BJ (cell line): Measurements from ENCODE around the gene RNF34. TPM values are rescaled to one million over a fixed set of nuclear protein-coding genes. Genes with fewer than 3 reads are reported as not detected.

Experiments used
- CTCF ChIA-PET: fragments of 350-600 bp; formaldehyde crosslinking; extraction: SDS; loops from one replicate; lab custom pipeline; 2021; ENCODE audit warnings: antibody characterized with exemption, inconsistent platforms; lab: Yijun Ruan, JAX
- POLR2A ChIA-PET: fragments of 300-600 bp; sonication (Branson Sonifier 250); formaldehyde crosslinking; extraction: SDS; loops from one replicate; lab custom pipeline; 2021; ENCODE audit warnings: antibody characterized with exemption; lab: Charles Lee
- DNase-seq: peaks from one replicate; pipeline ENCODE4 v3.0.0-alpha.2; 2011; ENCODE audit warnings: low read depth
- H3K27me3 ChIP-seq: 2 replicates; pipeline ENCODE4 v1.6.0; 2011; ENCODE audit warnings: low read length; ENCODE audit not compliant: control insufficient read depth, insufficient read depth
- H3K36me3 ChIP-seq: 2 replicates; pipeline ENCODE4 v1.5.1; 2011; ENCODE audit warnings: low read length; ENCODE audit not compliant: control insufficient read depth, insufficient read depth
- H3K4me3 ChIP-seq: 2 replicates; pipeline ENCODE4 v1.5.1; 2011; ENCODE audit warnings: low read depth, mild to moderate bottlenecking, control low read depth, low read length
- polyA plus RNA-seq: library from polyadenylated mRNA; depleted of rRNA; stranded (reverse); fragments of >200 nt; gene quantifications from 2 replicates; pipeline ENCODE4 v1.2.3, GENCODE V29; 2011
- TF ChIP-seq, protein P1 (sequence below): IDR thresholded peaks from 2 replicates; pipeline ENCODE4 v1.5.1; 2011; ENCODE audit warnings: low read depth, mild to moderate bottlenecking, control low read depth, inconsistent platforms, low read length, moderate library complexity; ENCODE audit not compliant: insufficient read depth

RNF34 gene
- polyA plus RNA-seq, 1 experiment = 80.3 TPM

DNA sequence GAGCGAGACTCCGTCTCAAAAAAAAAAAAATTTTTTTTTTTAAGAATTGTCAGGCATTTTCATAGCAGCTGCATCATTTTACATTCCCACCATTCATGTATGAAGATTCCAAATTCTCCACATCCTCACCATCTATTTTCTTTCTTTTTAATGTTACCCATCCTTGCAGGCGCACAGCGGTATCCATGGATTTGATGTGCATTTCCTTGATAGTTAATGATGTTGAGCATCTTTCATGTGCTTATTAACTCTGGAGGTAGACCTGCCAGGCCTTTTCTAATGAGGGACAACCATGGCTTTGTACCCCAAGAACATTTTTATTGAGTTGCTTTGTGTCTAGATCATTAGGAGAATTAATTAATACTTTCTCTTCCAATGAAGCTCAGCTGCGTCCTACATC lies 1.6 kb upstream of the RNF34 start:
- no peak for DNase-seq
- CTCF ChIA-PET = interaction anchor here (0.6 to 1.0 kb wide), 2 partner anchors 9 to 303 kb away, joined by 3 to 4 read pairs; no protein-coding TSS in a partner anchor
- Histone ChIP-seq H3K27me3 (no peaks in the 10 kb centered on the region), H3K36me3 (no peaks in the 10 kb centered on the region), H3K4me3 (no peak overlapping the region)
- TF ChIP-seq, protein P1, sequence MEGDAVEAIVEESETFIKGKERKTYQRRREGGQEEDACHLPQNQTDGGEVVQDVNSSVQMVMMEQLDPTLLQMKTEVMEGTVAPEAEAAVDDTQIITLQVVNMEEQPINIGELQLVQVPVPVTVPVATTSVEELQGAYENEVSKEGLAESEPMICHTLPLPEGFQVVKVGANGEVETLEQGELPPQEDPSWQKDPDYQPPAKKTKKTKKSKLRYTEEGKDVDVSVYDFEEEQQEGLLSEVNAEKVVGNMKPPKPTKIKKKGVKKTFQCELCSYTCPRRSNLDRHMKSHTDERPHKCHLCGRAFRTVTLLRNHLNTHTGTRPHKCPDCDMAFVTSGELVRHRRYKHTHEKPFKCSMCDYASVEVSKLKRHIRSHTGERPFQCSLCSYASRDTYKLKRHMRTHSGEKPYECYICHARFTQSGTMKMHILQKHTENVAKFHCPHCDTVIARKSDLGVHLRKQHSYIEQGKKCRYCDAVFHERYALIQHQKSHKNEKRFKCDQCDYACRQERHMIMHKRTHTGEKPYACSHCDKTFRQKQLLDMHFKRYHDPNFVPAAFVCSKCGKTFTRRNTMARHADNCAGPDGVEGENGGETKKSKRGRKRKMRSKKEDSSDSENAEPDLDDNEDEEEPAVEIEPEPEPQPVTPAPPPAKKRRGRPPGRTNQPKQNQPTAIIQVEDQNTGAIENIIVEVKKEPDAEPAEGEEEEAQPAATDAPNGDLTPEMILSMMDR = no peak
- POLR2A ChIA-PET = no interaction called here

DNA sequence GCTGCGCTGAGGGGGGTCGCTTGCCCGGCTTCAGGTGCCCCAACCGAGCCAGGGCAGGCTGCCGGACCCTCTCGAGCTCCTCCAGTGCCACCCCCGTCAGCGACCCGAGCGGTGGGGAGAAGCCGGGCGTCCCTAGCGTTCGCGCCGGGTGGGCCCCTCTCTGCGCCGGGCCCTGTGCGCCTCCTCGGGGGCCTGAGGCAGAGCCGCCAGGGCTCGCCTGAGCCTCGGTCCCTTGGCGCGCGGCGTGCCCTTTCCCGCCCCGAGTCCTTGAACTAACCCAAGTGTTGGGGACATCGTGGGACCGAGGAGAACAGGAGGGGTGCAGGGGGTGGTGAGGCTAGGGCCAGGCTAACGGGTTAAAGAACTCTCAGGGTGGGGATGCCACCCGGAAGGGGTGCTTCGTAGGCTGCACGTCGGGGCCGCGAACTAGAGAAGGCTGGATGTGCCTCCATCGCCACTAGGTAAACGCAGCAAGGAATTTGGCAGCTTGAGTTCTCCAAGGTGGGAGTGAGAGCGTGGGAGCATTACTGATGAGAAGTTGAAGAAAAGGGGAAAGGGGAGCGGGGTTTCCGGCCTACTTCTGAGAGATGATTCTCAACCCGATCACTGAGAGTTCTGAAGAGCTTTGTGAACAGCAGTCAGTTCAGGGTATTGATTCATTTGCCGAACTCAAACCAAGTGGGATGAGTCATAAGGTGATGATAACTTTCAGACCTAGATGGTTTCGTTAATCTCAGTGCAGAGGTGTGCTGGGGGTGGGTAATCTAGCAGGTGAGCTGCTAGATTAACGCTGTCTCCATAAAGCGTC lies 618 bp downstream of the RNF34 start:
- H3K27me3 ChIP-seq = no peaks in the 10 kb centered on the region
- no peak for DNase-seq
- TF ChIP-seq, protein P1 = no peak
- CTCF ChIA-PET = interaction anchor here (0.8 to 1.7 kb wide), 5 partner anchors 9 to 67 kb away, joined by 3 to 4 read pairs (median 3); no protein-coding TSS in a partner anchor
- H3K36me3 ChIP-seq = no peaks in the 10 kb centered on the region
- POLR2A ChIA-PET = interaction anchor here (0.7 kb wide), 1 partner anchor 210 kb away, joined by 4 read pairs; no protein-coding TSS in a partner anchor
- H3K4me3 ChIP-seq = peak overlapping the region; percentile 95

DNA sequence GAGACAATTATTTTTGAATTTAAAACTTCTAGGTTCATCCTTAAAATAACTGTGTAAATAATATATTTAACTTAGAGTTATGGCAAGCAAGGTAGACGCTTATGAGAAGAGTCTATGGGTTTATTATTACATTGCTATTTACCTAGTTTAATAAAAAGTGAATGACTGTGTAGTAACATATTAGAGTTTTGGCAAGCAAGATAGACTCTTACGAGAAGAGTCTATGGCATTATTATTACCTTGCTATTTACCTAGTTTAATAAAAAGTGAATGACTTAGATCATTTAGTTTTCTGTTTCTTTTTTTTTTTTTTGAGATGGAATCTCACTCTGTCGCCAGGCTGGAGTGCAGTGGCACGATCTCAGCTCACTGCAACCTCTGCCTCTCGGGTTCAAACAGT lies 3.8 kb downstream of the RNF34 start:
- H3K27me3 ChIP-seq = no peaks in the 10 kb centered on the region
- DNase-seq = no peak
- POLR2A ChIA-PET = no interaction called here
- TF ChIP-seq, protein P1 = no peak
- H3K36me3 ChIP-seq = 0 out of 2 replicates have a peak, but pooled peaks cover 1% of the 10 kb centered on the region
- no peak overlapping the region for H3K4me3 ChIP-seq
- CTCF ChIA-PET = interaction anchor here (0.6 to 1.1 kb wide), 3 partner anchors 12 to 87 kb away, joined by 3 read pairs; no protein-coding TSS in a partner anchor

DNA sequence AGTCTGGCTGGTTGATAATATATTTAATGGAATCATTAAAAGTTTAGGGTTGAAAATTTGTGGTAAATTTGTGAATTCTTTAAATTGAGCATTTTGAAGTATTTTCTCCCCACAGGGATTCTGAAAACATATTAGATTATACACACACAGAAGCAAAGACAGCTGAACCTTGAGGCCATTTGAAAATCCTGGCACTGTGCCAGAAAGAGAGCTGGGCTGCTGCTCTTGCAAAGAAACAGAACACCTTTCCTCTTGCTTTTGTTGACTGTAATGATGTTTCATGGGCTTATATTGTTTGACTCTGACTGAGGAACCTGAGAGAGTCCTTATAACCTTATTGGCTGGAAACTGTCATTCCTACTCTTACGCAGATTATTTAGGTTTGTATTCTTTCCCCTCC lies 4.8 kb downstream of the RNF34 start:
- Histone ChIP-seq H3K36me3 (0 out of 2 replicates have a peak, but pooled peaks cover 1% of the 10 kb centered on the region), H3K27me3 (no peaks in the 10 kb centered on the region), H3K4me3 (no peak overlapping the region)
- POLR2A ChIA-PET = no interaction called here
- DNase-seq = no peak
- TF ChIP-seq, protein P1 = no peak
- CTCF ChIA-PET = no interaction called here

DNA sequence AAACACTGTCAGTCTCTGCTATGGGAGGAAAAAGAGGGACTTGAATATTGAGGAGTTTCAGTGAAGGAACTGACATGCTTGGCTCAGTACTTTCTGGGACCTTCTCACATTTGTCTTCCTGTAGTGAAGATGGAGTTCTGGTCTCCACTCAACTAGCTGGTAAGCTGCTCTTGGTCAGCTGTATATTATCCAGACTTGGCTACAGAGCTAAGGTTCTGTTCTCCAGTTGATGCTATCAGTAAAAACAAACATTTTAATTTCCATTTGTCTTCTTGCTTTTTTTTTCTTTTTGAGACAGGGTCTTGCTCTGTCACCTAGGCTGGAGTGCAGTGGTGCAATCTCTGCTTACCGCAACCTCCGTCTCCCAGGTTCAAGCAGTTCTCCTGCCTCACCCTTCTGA lies 5.3 kb downstream of the RNF34 start:
- ChIA-PET CTCF (no interaction called here), POLR2A (no interaction called here)
- no peak overlapping the region for H3K4me3 ChIP-seq
- TF ChIP-seq, protein P1 = no peak
- DNase-seq = no peak
- no peaks in the 10 kb centered on the region for H3K27me3 ChIP-seq
- 0 out of 2 replicates have a peak, but pooled peaks cover 1% of the 10 kb centered on the region for H3K36me3 ChIP-seq
